Left renal pelvis (tissue), 4 donors: ENCODE data around the gene KIAA1328. TPM values are rescaled to one million over a fixed set of nuclear protein-coding genes. Genes with fewer than 3 reads are reported as not detected.

Experiments used
- DNase-seq, 4 donors: peaks; one replicate each; pipeline ENCODE4 v3.0.0-alpha.2; 2013; ENCODE audit warnings: low read depth in 4 of 4, low spot score in 3 of 4
- polyA plus RNA-seq, 4 donors: library from polyadenylated mRNA; unstranded; fragments of 120-200 nt; gene quantifications; one replicate each; pipeline ENCODE4 v1.2.1, GENCODE V29; 2013; ENCODE audit not compliant: insufficient read length in 4 of 4

The KIAA1328 gene
- polyA plus RNA-seq, 4 donors: 11.0 to 12.9 (median 11.5) TPM

DNA sequence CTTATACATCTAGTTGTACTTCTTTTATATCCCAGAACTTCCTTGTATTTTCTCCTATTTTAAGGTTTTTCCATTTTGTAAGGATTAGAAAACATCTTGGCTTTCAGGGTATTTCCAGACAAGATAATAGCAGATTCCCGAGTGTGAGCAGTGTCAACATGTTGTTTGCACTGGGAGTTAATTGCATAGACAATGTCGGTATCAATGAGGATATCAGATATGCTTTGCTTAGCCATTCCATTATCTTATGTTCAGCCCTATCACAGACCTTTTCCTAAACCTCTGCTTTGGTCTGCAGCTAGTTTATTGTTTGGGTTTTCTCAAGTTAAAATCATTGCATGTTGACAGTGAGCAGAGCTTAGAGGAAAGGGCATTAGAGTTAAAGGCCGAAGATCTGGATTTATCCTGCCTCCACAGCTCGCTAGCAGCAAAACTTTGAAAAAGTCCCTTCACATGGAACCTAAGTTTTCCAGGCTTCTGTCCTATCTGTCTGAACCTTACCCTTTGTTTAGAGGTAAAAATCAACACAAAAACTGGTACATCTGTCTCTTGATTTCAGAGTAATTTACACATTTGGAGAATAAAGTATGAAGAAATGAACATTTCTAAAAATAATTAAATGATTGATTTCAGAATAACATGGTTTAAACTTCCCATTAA is 355.4 kb downstream of the KIAA1328 start:
- no peak for DNase-seq

DNA sequence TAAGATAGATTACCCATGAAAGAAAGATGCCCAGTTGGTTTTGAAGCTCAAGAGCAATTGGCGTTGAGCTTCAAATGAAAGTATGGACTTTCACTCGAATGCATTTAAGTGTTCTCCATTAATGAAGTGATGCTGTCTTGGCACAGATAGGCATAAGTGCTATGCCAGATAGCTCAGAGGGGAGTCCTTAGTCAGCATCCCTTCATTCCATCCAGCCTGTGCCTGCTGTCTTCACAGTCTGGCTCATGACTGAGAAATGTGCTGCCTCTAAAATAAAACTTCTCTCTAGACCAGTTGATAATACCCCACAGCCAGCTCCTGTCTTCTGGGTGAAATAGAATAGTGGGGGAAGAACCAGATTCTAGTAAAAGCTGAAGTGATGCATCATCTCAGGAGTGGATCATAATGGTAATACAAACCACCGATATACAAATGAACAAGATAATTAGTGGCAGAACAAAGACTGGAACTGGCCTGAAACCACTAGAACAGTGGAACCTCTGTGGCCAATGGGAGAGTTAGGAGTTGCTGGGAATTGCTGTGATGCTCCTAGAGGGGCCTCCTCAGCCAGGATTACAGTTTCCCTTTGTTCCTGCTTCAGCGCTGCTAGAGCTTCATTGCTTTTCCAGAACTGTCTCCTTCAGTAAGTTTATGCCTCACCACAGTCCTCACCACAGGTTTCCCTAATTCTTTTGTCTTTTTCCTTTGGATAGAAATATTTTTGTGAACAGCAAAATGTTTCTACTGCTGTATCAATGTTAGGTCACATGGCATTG is 359.3 kb downstream of the KIAA1328 start:
- no peak for DNase-seq

DNA sequence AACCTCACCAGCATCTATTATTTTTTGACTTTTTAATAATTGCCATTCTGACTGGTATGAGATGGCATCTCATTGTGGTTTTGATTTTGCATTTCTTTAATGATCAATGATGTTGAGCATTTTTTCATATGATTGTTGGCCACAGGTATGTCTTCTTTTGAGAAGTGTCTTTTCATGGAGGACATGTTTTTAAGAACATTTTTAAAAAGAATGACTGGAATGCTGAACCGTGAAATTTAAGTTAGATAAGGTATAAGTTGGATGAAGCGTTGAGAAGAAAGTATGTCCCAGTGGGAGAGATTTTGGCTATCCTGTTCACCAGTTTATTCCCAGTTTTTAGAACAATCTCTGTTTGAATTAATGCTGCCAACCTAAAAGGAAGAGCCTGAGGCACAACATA is 370.8 kb downstream of the KIAA1328 start:
- DNase-seq: no peak

DNA sequence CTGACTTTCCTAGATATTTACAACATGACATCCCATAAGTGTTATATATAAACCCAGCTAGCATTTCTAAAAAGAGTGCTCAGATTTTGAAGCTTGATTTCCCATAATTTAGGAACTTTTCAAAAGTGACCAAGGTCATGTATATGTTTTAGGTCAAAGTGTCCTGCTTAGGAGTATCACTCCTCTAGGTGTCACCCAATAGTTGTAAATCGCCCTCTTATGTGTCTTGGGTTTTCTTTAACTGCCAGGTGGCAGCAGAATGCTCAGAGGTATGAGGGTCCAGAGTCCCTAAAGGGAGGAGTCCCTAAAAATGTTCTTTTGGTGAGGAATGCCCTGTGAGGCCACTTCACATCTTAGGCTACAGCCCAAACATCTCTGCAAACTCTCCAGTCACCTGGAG is 378.4 kb downstream of the KIAA1328 start:
- DNase-seq: no peak

DNA sequence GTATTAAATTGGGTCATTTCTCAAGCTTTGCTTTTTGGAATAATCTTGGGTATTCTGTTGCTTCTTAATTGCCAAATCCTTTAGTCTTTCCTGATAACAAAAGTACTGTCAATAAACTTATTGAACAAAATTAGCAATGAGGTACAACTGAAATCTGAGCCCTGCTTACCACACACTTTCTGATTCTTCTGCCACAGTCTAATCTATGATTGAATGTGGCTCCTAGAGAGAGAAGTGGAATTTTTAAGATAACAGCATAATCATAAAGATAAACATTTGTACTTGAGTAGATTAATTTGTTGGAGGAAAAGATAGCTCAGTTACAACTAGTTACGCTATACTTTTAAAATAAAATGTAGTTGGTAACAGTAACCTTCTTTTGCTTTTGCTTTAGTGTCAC is 381.9 kb downstream of the KIAA1328 start:
- DNase-seq: no peak

DNA sequence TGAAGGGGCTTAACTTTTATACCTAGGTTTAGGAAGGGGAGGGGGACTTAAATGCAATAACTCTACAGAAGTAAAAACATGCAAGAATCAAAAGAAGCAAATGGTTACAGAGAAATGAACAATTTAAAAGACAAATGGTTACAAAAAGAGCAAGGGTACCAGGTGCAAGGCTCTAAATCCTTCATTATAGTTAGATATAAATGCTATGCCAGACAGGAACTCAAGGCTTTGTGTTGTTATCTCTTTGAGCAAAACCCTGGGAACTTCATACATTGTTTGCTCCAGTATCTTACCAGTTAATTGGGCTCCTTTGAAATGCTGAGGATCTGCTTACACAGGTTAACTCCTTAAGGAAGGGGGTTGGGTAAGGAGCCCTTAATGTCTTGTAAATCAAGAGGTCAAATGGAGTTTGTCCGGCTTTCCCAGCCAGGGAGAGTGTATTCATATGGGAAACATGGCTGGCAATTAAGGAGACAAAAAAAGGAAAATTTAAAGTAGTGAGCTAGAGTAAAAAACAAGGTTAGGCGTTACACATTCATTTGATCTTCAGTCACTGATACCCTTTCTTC is 389.2 kb downstream of the KIAA1328 start:
- no peak for DNase-seq

DNA sequence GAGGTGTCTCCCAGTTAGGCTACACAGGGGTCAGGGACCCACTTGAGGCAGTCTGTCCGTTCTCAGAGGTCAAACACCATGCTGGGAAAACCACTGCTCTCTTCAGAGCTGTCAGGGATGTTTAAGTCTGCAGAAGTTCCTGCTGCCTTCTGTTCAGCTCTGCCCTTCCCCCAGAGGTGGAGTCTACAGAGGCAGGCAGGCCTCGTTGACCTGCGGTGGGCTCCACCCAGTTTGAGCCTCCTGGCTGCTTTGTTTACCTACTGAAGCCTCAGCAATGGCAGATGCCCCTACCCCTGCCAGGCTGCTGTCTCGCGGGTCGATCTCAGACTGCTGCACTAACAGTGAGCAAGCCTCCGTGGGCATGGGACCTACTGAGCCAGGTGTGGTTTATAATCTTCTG is 390.3 kb downstream of the KIAA1328 start:
- DNase-seq: no peak

DNA sequence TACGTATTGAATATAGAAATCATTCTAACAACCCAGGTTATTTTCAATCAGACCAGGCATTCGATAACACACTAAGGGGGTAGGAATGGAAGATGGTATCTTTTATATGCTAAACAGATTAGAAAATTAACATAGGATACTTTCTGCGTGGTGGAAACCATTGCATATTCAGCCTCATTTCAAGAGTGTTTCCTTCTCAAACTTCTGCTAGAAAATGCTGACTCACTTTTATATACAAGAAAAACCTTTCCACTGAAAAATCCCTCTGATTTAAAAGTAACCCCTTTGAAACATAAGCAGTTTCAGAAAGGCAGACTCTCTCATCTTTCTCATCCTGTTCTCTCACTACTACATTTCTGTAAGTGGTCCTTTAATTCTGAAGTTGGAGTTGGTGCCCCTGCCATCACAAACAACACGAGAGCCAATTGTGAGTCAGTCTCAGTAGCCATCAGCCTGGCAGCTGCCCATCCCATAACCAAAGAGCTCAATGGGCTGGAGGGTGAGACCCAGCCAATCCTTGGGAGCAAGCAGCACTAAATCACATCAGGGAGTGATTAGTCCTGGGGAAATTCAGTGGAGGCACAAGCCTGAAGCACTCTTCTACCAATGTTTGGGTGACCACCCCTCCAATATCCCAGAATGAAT is 393.5 kb downstream of the KIAA1328 start:
- no peak for DNase-seq

DNA sequence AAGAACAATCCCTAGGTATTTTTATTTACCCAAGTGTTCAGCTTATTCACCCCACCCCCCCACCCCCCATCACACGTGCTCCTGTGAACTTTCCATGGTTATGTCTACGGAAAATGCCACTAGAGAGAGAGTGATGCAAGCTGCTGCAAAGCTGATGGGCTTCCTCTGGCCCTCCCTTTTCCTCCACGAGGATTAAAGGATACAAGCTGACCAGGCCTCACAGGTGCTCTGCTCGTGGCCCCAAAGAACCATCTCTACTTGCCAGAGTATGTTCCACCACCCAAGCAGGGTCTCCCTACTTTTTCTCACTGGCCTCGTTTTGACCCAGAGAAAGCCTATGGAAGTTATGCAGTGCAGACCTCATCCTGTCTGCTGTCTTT is 394.1 kb downstream of the KIAA1328 start:
- DNase-seq: no peak

DNA sequence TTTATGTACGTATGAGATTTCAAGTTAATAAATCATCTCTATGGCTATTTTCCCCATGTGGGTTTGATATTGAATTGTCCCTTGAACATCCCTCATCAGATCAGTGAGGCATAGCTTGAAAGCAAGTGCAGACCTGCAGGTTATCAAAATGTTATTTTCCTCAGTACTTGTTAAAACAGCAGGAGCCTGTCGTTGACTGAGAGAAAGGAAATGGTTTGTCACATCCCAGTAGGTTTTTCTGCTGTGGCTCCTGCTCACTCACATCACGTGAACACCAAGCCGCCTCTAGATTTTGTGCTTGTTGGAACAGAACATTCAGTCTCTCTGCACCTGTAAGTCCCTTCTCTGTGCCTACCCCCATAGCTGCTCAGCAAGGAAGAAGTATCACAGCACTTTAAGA is 396.4 kb downstream of the KIAA1328 start:
- DNase-seq: no peak

DNA sequence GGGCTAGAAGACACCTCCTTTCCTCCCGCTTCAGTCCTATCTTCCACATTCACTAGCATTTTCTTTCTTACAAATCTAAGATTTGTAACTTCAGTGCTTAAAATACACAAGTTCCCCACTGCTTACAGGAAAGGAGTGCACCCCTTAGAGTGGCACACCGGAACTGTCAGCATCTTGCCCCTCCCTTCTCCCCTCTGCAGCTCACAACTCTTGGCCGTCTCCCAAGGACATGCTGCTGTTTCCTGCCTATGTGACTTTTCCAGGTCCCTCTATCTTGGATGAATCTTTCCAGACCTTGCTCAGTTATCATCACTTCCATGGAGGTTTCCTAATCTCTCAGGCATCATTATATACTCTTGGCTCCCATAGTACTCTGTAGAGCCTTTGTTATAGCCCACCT is 401.8 kb downstream of the KIAA1328 start:
- DNase-seq: no peak

DNA sequence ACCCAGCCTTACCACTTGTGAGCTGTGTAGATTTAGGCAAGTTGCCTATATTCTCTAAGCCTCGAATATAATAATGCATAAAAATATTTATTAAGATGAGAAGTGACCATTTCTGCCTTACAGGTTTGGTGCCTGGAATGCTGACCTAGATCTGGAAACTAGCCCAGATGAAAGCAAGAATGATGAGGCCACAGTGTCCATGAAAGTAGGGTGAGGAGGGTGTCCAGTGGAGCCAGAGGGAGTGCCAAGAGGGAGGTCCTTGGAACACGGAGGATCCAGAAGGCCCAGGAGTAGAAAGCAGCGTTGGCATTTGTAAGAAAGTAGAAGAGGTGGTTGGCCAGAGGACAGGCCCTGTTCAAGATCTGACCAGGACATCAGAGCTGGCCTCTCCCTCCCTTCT is 402.3 kb downstream of the KIAA1328 start:
- no peak for DNase-seq

DNA sequence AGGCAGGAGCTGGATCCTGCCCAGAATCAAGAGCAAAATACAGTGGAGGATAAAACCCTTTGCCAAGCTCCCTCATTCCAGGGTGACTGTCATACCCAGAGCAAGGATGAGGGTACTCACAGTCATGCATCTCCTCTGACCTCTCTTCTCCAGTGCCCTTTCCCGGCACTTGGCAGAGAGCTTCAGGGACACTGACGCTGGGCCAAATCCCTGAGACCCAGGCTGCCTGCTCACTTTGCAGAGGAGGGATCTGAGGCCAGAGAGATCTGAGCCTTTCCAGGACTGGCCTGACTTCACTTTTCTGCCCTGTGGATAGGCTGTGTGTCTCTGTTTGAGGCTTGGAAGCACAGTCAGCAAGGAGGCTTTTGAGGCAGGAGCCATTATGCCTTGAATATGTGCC is 406.7 kb downstream of the KIAA1328 start:
- no peak for DNase-seq

DNA sequence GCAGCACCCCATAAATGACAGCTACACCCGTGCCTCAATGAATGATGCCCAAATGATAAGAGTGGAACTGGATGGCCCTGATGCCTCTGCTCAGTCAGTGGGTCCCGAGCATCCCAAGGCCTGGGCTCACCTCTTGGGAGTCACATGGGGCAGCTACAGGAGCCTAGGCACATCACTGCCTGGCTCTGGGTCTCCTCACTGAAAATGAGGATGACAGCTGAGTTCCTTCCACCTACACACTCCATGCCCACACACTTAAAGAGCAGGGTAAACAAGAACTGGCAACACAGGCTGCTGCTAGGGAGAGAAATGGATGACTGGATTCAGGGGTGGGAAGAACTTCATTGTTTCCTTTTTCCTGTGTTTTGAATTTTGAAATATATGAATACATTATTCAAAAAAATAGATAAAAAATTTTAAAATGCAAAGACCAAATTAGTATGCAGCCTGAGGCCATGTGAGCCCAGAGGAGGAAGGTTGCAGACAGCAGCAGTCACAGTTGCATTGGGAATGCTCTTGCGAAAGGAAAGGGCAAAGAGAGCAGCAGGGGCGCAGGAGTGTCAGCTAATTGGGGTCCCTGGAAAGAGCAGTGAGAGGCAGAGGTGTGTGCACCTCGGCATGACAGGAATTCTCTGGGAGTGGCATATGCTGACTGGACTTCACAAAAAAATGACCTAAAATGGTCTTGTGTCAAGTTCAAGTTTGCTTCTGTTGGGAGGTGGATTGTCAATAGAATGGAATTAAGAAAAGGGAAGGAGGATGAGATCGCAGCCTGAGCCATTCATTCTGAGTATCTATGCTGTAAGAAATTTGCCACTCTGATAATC is 409.6 kb downstream of the KIAA1328 start:
- no peak for DNase-seq

DNA sequence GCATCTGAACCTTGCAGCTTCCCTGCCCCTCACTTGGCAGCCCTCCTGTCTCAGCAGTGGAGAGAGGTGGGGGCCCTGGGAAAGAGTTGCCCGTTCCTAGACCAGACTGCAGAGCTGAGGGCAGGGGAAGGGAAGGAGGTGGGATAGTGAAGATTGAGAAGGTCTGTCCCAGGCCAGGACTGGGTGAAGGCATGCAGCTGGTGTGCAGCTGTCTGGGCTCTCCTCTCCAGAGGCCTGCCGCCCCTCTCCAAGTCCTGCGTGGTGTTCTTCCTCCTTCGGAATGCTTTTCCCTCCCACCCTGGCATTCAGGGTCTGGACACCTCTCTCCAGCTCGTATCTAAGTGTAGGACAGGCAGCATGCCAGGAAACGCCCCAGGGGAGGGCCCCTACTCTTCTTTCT is 413.2 kb downstream of the KIAA1328 start:
- no peak for DNase-seq

DNA sequence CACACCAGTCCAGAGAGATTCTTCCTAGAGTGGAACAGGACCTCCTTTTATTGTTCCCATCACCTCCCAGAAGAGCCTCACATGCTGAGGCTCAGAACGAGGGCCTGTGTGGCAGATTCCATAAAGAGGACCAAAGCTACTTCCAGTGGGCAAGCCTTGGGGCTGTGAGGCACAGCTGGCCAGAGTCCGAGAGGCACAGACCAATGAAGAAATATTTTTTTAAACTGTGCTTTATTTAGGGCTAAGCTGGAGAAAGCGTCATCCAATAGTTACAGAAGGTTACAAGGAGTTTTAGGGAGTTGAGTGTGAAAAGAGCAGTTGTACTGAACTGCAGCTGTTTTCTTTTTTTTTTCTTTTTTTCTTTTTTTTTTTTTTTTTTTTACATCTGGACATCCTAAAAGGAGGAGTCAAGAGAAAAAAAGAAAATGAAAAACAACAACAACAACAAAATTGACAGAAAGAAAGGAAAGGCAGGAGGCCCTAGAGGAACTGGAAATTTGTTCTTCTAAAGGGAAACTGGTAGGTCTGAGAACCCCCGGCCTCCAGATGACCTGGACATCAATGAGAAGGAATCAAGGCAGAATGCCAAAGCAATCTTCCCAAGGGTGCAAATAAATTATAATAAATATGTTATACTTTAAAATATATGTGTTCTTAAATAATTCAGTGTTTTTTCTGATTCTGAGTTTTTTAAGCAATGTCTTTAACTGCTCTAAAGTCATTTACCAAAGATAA is 414.1 kb downstream of the KIAA1328 start:
- peak in 1 of 4 donors; percentile 33 for DNase-seq

DNA sequence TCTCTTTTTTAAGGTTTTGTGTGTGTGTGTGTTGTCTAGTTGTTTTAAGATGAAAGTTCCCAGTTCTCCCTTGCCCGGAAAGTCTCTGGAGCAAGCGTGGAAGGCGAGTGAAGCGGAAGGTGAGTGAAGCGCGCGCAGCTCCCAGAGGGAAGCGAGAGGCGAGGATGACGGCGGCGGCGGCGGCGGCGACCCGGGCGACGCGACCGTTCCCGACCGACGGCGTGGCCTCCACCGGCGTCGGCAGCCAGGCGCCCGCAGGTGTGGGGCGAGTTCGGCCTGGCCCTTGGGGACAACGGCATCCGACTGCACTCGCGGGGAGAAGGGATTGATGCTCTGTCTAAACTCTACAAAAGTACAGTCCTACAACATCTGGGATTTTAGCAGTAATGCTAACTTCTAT is 414.8 kb downstream of the KIAA1328 start:
- DNase-seq: no peak

DNA sequence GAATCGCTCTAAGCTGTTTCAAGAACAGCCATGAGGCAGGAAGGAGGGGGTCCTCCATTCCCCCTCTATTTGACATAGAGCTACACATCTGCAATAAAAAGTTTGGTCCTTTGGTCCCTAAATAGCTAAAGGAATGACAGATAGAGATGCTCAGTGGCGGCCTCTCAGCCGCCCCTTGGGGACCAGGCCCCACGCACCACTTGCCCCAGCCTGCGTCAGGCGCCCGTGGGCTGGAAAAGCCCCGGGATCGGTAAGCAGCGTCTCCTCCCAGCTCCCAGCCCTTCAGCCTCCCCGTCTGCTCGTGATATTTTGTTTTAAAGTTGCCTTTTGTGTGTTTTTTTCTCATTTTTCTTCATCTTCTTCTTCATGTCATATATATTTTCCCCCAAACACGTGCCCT is 415.7 kb downstream of the KIAA1328 start:
- no peak for DNase-seq

DNA sequence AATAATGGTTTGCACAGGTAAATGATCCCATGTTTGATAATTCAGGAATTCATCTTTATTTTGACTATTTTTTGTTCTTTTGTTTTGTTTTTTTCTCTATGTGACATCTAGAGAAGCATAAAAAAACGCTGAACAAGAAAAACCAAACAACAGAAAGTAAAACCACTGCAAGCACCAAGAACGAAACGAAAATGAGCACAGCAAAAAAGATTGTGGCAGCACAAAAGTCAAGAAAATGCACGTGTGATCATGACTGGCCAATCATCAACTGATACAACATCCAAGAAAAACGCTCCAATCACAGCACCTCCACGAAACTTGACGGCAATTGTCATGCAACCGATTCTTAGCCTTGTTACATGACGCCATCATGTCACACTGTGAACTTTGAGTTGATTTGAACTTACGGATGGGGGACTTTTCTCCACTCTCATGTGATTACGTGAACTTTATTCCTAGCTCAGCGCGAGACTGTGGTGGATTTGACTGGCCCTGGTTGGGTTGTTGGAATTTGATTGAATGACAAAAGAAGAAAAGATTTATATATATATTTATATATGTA is 417.9 kb downstream of the KIAA1328 start:
- no peak for DNase-seq
